Osteocyte (in vitro differentiated cells): ENCODE measurements around the gene SOAT1. TPM values are rescaled to one million over a fixed set of nuclear protein-coding genes. Genes with fewer than 3 reads are reported as not detected.

Experiments used
- DNase-seq: peaks from one replicate; pipeline ENCODE4 v3.0.0; 2021; ENCODE audit warnings: mixed read lengths; ENCODE audit not compliant: unreplicated experiment; ENCODE audit errors: extremely low spot score
- H3K27ac Mint-ChIP-seq: one replicate; pipeline ENCODE4 v1.8.0; 2021; ENCODE audit warnings: mild to moderate bottlenecking, mixed read lengths; ENCODE audit not compliant: unreplicated experiment
- H3K27me3 Mint-ChIP-seq: one replicate; pipeline ENCODE4 v1.8.0; 2021; ENCODE audit warnings: mixed read lengths; ENCODE audit not compliant: unreplicated experiment
- H3K36me3 Mint-ChIP-seq: one replicate; pipeline ENCODE4 v1.8.0; 2021; ENCODE audit warnings: mixed read lengths; ENCODE audit not compliant: unreplicated experiment
- H3K4me1 Mint-ChIP-seq: one replicate; pipeline ENCODE4 v1.8.0; 2021; ENCODE audit warnings: mixed read lengths; ENCODE audit not compliant: unreplicated experiment
- H3K4me3 Mint-ChIP-seq: one replicate; pipeline ENCODE4 v1.8.0; 2021; ENCODE audit warnings: mild to moderate bottlenecking, moderate library complexity, mixed read lengths; ENCODE audit not compliant: unreplicated experiment
- H3K9me3 Mint-ChIP-seq: one replicate; pipeline ENCODE4 v1.8.0; 2021; ENCODE audit warnings: mixed read lengths; ENCODE audit not compliant: unreplicated experiment
- total RNA-seq: library from RNA; stranded (reverse); gene quantifications from 2 replicates; pipeline ENCODE4 v1.2.1, GENCODE V29; 2021
- TF ChIP-seq, protein P1 (sequence below): fragments of 200-600 bp; sonication (generic); IDR thresholded peaks from 2 replicates; pipeline ENCODE4 v1.5.0; 2021; ENCODE audit warnings: antibody characterized with exemption, mild to moderate bottlenecking, moderate library complexity

The SOAT1 gene
- total RNA-seq, 1 donor from 2014 or later = 41.3 TPM

DNA sequence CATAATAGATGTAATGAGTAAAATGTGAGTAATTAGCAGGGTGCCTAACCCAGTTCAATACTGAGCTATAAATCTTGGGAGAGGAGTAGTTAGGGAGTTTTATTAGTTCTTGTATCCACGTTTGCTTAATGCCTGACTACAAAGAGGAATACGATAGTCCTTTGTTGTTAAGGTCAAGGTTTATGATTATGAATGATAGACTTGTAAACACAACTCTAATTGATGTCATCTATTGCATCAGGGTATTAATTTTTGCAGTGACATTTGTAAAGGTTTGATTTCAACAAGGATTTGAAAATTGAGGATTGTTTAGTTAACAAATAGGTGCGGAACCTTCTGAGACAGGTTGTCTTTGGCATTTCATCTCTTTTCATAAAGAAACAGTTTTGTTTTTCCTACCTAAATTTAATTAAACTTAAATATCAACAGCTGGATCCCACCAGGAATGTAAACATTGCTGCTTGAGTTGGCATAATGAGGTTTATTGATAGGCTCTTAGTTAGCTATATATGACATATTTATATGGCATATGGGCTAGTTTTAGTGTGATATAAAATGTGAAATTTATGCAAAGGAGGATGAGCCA lies 9.7 kb downstream of the SOAT1 start:
- DNase-seq = no peak
- no peak overlapping the region for H3K27ac Mint-ChIP-seq

DNA sequence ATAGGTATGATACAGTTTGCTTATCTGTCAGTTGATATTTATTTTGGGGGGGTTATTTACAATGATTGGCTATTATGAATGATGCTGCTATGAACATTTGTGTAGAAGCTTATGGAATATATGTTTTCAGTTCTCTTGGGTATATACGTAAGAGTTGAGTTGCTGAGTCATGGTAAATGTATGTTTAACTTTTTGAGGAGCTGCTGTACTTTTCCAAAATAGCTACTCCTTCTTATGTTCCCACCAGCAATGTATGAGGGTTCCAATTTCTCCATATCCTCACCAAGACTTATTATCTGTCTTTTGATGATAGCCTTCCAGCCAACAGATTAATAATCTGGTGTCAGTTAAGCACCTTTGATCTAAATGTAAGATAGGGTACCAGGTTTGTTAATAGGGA lies 11.9 kb downstream of the SOAT1 start:
- no peaks in the 10 kb centered on the region for H3K9me3 Mint-ChIP-seq
- TF ChIP-seq, protein P1, sequence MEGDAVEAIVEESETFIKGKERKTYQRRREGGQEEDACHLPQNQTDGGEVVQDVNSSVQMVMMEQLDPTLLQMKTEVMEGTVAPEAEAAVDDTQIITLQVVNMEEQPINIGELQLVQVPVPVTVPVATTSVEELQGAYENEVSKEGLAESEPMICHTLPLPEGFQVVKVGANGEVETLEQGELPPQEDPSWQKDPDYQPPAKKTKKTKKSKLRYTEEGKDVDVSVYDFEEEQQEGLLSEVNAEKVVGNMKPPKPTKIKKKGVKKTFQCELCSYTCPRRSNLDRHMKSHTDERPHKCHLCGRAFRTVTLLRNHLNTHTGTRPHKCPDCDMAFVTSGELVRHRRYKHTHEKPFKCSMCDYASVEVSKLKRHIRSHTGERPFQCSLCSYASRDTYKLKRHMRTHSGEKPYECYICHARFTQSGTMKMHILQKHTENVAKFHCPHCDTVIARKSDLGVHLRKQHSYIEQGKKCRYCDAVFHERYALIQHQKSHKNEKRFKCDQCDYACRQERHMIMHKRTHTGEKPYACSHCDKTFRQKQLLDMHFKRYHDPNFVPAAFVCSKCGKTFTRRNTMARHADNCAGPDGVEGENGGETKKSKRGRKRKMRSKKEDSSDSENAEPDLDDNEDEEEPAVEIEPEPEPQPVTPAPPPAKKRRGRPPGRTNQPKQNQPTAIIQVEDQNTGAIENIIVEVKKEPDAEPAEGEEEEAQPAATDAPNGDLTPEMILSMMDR = no peak

More for the DNA sequence above, 9.7 kb downstream of the SOAT1 start:
- H3K27me3 Mint-ChIP-seq = no peaks in the 10 kb centered on the region
- H3K4me1 Mint-ChIP-seq = peaks cover 15% of the 10 kb centered on the region
- H3K4me3 Mint-ChIP-seq = no peak overlapping the region
- H3K36me3 Mint-ChIP-seq = peaks cover 29% of the 10 kb centered on the region
- no peaks in the 10 kb centered on the region for H3K9me3 Mint-ChIP-seq
- TF ChIP-seq, protein P1 = no peak

DNA sequence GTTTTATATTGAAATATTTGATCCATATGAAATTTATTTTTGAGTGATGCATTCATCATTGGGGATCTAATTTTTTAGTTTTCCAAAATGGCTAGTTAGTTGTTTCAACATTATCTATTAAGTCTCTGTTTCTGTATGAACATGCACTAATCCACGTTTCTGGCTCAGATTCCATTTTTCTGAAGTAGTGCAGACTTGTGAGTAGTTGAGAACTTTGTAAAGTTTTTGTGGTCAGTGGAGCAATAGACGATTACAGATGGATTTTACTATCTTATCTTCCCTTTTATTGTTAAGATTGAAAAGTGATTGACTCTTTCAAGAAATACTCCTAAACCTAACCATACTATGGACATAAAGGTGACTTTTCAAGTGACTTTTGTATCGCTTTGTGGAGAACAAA lies 16.7 kb downstream of the SOAT1 start:
- no peak for DNase-seq
- Mint-ChIP-seq H3K4me1 (peaks cover 10% of the 10 kb centered on the region), H3K27ac (no peak overlapping the region), H3K9me3 (no peaks in the 10 kb centered on the region), H3K36me3 (peaks cover 25% of the 10 kb centered on the region), H3K4me3 (no peak overlapping the region), H3K27me3 (no peaks in the 10 kb centered on the region)
- TF ChIP-seq, protein P1 = no peak

More for the DNA sequence above, 11.9 kb downstream of the SOAT1 start:
- Mint-ChIP-seq H3K27me3 (no peaks in the 10 kb centered on the region), H3K27ac (peak overlapping the region; percentile 48), H3K4me3 (no peak overlapping the region), H3K4me1 (peaks cover 13% of the 10 kb centered on the region), H3K36me3 (peaks cover 30% of the 10 kb centered on the region)
- DNase-seq = no peak

DNA sequence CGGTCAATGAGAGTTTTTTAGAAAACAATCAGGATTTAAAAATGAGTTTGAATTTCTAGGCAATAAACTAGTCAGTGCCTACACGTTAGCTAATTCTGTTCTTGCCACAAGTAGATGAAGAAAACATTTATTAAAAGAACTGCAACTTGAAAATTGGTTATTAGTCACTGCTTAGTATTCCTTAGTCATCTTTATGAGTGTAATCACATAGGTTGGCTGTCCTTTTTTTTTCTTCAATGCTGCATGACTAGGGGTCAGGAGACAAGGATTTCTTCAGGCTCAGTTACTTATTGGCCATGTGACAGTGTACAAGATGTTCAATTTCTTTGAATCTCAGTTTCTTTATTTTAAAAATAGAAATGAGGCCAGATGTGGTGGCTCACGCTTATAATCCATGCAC lies 17.1 kb downstream of the SOAT1 start:
- H3K36me3 Mint-ChIP-seq = peaks cover 23% of the 10 kb centered on the region
- TF ChIP-seq, protein P1 = no peak
- H3K27me3 Mint-ChIP-seq = no peaks in the 10 kb centered on the region
- peaks cover 6% of the 10 kb centered on the region for H3K4me1 Mint-ChIP-seq
- no peak for DNase-seq
- no peaks in the 10 kb centered on the region for H3K9me3 Mint-ChIP-seq
- no peak overlapping the region for H3K27ac Mint-ChIP-seq
- no peak overlapping the region for H3K4me3 Mint-ChIP-seq

DNA sequence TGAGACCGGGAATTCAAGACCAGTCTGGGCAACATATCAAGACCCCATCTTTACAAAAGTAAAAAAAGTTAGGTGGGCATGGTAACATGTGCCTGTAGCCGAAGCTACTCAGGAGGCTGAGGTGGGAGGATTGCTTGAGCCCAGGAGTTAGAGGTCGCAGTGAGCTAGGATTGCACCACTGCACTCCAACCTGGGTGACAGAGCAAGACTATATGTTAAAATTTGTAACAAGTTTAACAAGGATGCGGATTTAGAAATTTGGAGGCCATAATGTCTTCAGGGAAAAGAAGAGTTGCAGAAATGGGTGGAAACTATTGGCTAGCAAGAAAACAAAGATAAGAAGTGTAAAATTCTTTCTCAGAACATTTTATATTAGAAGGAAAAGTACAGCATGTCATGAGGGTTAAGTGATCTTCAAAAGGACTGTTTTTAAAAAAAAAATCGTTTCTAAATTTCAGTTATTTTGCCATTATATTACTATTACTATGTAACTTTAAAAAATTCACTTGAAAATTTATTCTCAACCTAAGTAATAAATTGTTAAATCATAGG lies 17.6 kb downstream of the SOAT1 start:
- H3K9me3 Mint-ChIP-seq = no peaks in the 10 kb centered on the region
- peaks cover 20% of the 10 kb centered on the region for H3K36me3 Mint-ChIP-seq
- H3K4me1 Mint-ChIP-seq = peaks cover 3% of the 10 kb centered on the region
- H3K4me3 Mint-ChIP-seq = no peak overlapping the region
- H3K27ac Mint-ChIP-seq = no peak overlapping the region
- no peak for DNase-seq
- no peaks in the 10 kb centered on the region for H3K27me3 Mint-ChIP-seq
- TF ChIP-seq, protein P1 = no peak
